NCI-H345 (cell line): Measurements from ENCODE around the gene COL4A4.
A peak's percentile ranks its signal among the peaks of the same experiment; 100 is the strongest.

Experiments used
- DNase-seq: peaks from one replicate; lab custom pipeline; 2025; lab: John Stamatoyannopoulos, UW

Gene COL4A4

GRCh38 chr2:227030789-227031188 lies 133.2 kb downstream of the COL4A4 start:
- no peak for DNase-seq

- no peak for DNase-seq
Measured at GRCh38 chr2:227029426-227030105, 134.4 kb downstream of the COL4A4 start.

DNA sequence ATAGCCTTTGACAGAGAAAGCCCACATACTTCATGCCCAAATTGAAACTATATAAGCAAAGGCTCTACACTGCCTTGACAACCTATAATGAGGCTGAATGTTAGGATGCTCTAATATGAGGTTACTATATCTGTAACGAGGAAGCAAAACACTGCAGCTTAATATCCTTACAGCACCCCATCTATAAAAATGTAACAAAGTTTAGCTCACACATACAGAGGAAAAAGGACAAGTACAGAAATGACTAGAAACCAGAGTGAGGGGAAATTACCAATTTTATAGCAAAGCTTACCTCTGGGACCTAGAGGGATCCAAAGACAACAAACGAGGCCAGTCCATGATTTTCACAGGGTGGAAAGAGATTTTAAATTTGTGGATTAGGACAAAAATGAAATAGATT lies 138.5 kb downstream of the COL4A4 start:
- DNase-seq: no peak

DNA sequence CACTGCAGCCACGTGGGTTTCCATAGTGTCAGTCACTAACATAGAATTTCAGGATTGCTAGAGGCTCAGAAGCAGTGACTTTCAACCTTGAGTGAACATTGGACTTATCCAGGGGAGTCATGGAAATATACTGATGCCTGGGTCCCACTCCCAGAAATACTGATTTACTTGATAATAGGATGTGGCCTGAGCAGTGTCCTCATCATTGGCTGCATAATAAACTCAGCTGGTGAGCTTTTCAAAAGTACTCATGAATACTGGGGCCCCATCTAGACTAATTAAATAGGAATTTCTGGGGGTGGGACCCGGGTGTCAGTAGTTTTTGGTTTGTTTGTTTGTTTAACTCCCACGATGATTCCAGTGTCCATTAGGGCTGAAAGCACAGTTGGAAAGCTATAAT lies 141.4 kb downstream of the COL4A4 start:
- no peak for DNase-seq

DNA sequence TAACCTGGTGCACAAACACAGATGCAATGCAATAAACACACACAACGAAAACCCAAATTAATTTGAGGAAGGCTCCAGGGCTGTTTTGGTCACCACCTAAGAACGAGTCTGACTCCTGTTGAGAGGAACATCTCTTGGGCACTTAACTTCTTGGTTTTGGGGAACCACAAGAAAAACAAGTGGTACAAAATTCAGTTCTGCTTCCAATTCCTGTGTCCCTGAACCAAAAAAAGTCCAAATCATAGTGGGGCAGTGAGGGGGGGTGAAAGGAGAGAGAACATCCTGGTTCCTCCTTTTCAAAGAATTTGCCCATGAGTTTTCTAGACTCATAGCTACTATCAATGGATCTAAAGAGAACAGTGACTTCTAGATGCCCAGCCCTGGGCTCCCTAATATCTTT lies 143.6 kb downstream of the COL4A4 start:
- DNase-seq: no peak

GRCh38 chr2:227016894-227017293 lies 147.1 kb downstream of the COL4A4 start:
- DNase-seq: no peak

DNA sequence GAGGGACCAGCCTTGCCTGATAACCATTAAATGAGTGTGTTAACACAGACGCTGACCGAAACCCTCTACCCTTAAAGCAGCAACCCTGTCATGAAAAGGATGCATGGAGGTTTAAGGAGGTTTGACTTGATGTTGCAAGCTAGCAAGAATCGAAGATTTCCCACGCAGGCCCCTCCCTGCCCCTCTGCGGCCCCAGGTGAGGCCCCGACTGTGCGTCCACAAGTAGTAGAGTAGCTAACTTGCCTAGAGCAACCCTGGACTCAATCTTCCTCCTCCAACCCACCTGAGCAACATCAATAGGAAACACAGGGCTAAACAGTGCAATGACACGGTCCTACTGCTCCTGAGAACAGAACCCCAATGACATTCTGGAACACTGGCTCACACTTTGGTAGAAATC lies 150.1 kb downstream of the COL4A4 start:
- no peak for DNase-seq

GRCh38 chr2:227013330-227013729 lies 150.7 kb downstream of the COL4A4 start:
- no peak for DNase-seq

DNA sequence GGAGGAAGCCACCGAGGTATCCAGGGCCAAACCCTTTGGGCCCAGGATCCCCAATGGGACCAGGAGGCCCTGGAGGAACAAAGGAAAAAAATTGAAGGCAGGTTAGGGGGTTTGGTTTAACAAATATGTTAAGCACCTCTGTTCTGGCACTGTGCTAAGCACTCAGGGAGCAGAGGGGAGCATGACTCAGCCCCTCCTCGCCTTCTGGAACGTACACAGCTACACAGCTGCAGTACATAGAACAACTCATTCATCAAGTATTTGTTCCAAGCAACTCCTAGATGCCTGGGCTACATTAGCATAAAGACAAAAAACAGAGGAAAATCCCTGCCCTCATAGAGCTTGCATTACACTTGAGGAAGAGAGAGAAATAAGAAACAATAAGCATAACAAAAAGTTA lies 153.6 kb downstream of the COL4A4 start:
- DNase-seq: no peak

- DNase-seq: no peak
Measured at GRCh38 chr2:227007940-227008339, 156.1 kb downstream of the COL4A4 start.

DNA sequence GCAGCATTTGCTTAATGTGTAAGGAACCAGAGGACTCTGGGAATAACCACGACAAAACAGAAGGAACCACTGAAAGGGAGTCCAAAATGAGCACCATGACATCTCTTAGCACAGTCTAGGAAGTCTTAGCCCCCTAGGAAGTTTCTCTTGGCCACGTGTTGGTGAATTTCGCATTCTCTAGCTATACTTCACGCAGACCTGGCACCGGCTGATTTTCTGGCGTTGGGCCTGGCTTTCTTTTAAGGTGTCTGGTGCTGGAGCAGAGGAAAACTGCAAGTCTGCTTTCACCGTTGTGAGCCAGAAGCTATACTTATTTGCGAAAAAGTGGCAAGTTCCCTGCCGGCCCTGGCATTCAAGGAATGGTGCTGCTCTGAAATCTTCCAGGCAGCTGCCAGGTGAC lies 156.9 kb downstream of the COL4A4 start:
- DNase-seq: no peak

DNA sequence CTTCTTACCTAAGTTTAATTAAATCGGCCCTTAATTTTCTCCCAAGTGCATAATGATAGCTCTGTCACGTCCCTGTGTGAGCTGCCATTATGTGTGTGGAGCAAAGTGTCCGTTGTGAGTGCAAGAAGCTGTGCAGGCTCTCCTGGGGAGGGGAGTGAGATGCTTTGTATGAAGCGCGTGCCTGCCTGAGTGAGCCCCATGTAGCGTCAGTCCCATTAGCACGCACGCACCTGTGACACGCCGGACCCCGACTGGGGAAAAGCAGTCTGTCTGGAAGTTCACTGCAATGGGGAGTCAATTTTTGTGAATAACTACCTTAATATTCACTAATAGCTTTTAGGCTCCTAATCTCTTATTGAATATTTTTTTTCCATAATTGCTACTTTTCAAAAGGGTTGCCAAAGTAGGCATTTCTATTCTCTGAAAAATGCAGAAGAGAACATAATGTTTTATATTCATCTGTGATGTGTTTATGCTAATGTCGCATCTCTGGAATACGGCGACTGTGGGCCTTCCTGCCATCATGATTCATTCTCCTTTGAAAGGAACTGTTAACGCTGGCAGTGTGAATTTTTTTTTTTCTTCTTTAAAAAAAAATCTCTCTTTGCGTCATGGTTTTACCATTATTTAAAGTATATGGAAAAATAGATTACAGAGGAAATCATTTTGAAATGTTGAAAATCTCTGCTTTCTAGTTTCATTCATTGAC lies 157.7 kb downstream of the COL4A4 start:
- DNase-seq: no peak

DNA sequence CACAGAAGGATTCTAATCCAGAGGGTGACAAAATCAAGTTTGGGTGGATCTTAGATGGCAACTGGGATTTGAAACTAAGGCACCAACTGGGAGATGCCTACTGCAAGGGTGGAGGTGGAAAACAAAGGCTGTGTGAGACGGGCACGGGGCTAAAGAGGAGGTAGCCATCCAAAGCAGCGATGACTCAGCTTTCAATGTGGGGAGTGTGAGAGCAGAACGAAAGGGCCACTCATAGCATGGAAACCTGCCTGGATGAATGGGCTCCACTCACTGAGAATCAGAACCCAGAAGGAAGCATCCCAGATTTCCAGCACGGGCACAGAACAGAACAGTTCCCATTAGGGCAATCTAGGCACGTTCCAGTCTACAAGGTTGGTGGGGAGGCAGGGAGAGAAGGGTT lies 159.5 kb downstream of the COL4A4 start:
- DNase-seq: no peak

DNA sequence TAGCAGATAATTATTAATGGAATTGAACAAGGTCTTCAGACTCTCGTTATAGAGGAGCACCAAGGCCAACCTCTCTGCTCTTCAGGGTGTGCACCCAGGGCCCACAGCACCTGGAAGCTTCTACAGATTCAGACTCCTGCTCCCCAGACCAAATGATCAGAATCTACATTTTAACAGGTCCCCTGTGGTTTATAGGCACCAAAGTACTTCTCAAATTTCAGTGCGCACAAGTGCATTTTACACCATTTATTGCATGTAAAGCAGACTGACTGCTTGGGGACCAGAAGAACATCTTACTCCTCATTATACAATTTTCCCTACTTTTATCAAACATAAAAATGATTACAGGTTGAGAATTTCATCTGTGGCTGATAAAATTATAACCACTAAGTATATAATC lies 163.9 kb downstream of the COL4A4 start:
- DNase-seq: no peak

DNA sequence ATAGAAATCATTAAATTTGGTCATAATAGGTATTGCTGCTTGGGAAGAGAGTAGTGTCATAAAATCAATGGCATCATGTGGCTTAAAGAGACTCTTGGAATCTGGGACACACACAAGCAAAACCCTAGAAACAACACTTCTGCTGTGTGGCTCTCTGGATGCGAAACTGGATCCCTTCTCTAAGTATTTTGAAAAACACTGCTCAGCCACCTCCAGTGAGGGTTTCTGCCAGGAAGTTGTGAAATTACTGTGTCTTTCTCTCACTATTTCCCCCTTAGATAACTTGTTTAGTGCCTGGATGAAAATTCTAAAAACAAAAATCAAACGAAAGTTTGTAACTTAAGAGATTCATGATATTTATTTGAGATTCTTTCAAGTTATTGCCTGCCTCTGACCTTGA lies 164.3 kb downstream of the COL4A4 start:
- DNase-seq: no peak

GRCh38 chr2:226995625-226996041 lies 168.4 kb downstream of the COL4A4 start:
- DNase-seq: no peak

GRCh38 chr2:226994775-226995174 lies 169.2 kb downstream of the COL4A4 start:
- no peak for DNase-seq

DNA sequence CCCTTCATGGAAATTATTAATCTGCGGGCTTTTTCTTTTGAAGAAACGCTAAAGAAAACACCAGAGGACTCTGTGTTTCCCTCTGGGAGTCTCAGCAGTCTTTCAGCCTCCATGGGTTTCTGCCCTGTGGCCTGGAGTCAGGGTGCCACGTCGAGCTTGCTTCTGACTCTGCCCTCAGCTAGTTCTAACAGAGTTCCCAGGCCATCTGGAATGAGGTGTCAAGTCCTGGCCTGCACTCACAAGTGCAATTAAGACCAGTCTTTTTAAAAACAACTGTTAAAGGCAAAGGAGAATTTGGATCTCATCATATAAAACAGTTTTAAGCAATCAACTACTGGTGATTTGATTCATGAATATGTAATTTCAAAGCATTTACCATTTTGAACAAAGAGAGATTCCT lies 170.8 kb downstream of the COL4A4 start:
- no peak for DNase-seq

- DNase-seq: no peak
Measured at GRCh38 chr2:226991663-226992062, 172.3 kb downstream of the COL4A4 start.

- DNase-seq: no peak
Measured at GRCh38 chr2:226985583-226985946, 178.4 kb downstream of the COL4A4 start.

DNA sequence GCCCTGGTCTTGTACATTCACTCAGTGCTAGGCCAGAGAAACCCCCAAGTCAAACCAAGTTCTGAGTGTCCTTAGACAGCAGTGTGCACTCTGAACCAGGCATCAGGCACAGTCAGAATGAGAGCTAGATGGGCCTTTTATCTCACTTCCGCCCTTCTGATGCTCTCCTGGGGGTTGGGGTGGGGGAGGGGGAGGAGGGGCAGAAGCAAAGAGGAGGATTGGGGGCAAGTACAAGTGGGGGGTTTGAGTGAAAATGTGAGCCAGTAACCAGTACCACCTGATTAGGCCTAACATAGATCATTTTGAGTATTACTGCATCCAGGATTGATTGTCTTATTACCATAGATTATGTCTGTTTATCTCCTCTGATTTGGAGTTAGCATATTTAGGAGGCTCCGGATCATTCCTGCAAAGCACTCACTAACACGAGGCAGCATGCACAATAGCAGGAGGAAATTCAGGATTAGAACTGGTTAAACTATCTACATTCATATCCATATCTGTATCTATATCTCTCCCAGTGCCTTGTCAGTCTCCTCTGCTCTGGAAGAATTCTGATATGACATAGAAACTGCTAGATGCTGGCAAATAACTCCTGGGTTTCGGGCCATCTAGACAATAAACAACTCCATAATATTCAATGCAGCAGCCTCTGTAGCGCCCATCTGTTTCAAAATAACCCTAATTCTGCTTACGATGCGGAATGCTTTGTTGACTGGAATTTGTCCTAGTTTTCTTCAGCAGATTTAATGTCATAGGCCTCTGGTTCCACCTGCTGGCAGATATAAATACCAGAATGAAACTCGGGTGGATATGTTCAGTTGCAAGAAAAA lies 179.0 kb downstream of the COL4A4 start:
- peak; percentile 36 for DNase-seq

DNA sequence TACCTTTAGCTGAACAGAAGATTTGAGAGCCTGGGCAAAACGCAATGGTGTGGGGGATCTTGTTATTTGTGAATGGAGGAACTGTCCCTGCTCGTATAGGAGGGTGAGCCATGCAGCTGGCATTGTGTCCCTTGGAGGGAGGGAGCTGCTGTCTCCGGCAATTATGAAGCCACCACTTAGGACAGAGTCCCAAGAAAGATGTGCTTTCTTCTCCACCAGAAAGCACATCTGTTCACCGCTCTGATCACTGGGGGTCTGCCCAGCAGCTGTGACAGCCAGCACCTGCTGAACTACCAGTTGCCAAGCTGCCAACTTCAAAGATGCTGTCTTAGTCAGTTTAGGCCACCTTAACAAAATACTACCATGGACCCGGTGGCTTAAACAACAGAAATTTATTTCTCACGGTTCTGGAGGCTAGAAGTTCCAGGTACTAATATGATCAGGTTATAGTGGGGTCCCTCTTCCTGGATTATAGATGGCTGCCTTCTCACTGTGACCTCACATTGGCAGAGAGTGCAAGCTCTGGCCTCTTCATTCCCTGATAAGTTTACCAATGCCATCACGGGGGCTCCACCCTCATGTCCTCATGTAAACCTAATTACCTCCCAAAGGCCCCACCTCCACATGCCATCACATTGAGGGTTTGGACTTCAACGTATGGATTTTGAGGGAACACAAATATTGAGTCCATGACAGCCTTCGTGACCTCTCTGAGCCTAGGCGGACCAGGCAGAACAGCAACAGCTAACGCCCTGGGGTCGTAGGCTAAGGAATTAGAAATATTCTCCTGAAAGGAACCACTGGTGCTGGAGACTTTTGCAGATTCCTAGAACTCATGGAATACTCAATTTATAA lies 179.9 kb downstream of the COL4A4 start:
- no peak for DNase-seq
